ENCODE measurements around the gene PHACTR1.

- TF ChIP-seq USF2 (CRISPR knock-in tag; IDR thresholded peaks at IDR 0.05) (no peak), STAT6 (CRISPR knock-in tag; conservative IDR thresholded peaks at IDR 0.05; ENCODE audit: low read depth) (no peak), CTCF (IDR thresholded peaks at IDR 0.05) (no peak), ZNF396 (CRISPR knock-in tag; IDR thresholded peaks at IDR 0.05; ENCODE audit: borderline replicate concordance) (no peak)
Observed at GRCh38 chr6:13272131-13273046, 555.8 kb downstream of the PHACTR1 start.

Measured in WTC11 (cell line).